ENCODE measurements around the gene MYOG. TPM values are rescaled to one million over a fixed set of nuclear protein-coding genes. Genes with fewer than 3 reads are reported as not detected.

Gene MYOG
- total and polyA plus RNA-seq, 2 donors (not counting 1 experiment from before 2014, with no cell fraction given): not detected

- H3K4me1 ChIP-seq (ENCODE audit: control insufficient read depth in 2 of 2, insufficient read depth in 2 of 2, low read length in 2 of 2): no peaks in the 10 kb centered on the region
- H3K9me3 ChIP-seq (ENCODE audit: control extremely low read depth in 1 of 3, control insufficient read depth in 2 of 3, insufficient read depth in 1 of 3, low read length in 2 of 3): no peaks in the 10 kb centered on the region
- WGBS (ENCODE audit: insufficient coverage): 22% methylated on average over 14 of the region's 20 CpGs
- no peak for TF ChIP-seq CTCF (IDR thresholded peaks at IDR 0.05)
- no peak for TF ChIP-seq EZH2 (IDR thresholded peaks at IDR 0.05; ENCODE audit: borderline replicate concordance, insufficient read depth, low read depth, low read length, poor library complexity, severe bottlenecking)
- no peak overlapping the region for H3K4me3 ChIP-seq (ENCODE audit: control extremely low read depth in 1 of 5, extremely low read depth in 1 of 5, insufficient read depth in 1 of 5, low read depth in 2 of 5, low read length in 4 of 5)
- no peak overlapping the region for H3K27ac ChIP-seq (ENCODE audit: low read length in 2 of 2)
- CTCF ChIA-PET: interaction anchor here (1.0 to 2.3 kb wide), 2 partner anchors 12 to 163 kb away, joined by 3 to 7 read pairs; no protein-coding TSS in a partner anchor
- H3K27me3 ChIP-seq (replicated peaks in 1 of 4; ENCODE audit: control extremely low read depth in 1 of 4, control insufficient read depth in 3 of 4, insufficient read depth in 4 of 4, low read length in 3 of 4): peaks cover 0 to 9% (median 0%) of the 10 kb centered on the region in 4 experiments
- Mint-ChIP-seq H3K27ac (no peak overlapping the region), H3K4me3 (no peak overlapping the region), H3K9me3 (ENCODE audit: insufficient read depth) (no peaks in the 10 kb centered on the region), H3K27me3 (peaks cover 32% of the 10 kb centered on the region), H3K4me1 (no peaks in the 10 kb centered on the region)
- H3K9ac ChIP-seq (ENCODE audit: low read length): no peak overlapping the region
- no peaks in the 10 kb centered on the region for H3K79me2 ChIP-seq (ENCODE audit: control insufficient read depth, insufficient read depth, low read length)
- no peak for DNase-seq
- no peak overlapping the region for H2AFZ ChIP-seq (ENCODE audit: insufficient read depth, low read depth, low read length, poor library complexity, severe bottlenecking)
- H3K36me3 ChIP-seq (replicated peaks in 1 of 2; ENCODE audit: control extremely low read depth in 1 of 2, control insufficient read depth in 1 of 2, extremely low read depth in 1 of 2, insufficient read depth in 2 of 2, low read length in 1 of 2): no peaks in the 10 kb centered on the region
- intact Hi-C loops (cut with micrococcal nuclease): no loop called here
- POLR2A ChIA-PET: no interaction called here
- no peak for ATAC-seq (ENCODE audit: low read depth)
- H4K20me1 ChIP-seq (ENCODE audit: control insufficient read depth, insufficient read depth, low read length, poor library complexity, severe bottlenecking): no peaks in the 10 kb centered on the region
- no peak overlapping the region for H3K4me2 ChIP-seq (replicated peaks; ENCODE audit: low read depth, low read length, poor library complexity, severe bottlenecking)
Observed at GRCh38 chr1:203051841-203052324, 33.9 kb downstream of the MYOG start.

- no peak overlapping the region for H2AFZ ChIP-seq (ENCODE audit: insufficient read depth, low read depth, low read length, poor library complexity, severe bottlenecking)
- Mint-ChIP-seq H3K9me3 (ENCODE audit: insufficient read depth) (no peaks in the 10 kb centered on the region), H3K27me3 (peaks cover 36% of the 10 kb centered on the region), H3K27ac (no peak overlapping the region), H3K4me1 (no peaks in the 10 kb centered on the region), H3K4me3 (no peak overlapping the region)
- H3K4me1 ChIP-seq (ENCODE audit: control insufficient read depth in 2 of 2, insufficient read depth in 2 of 2, low read length in 2 of 2): no peaks in the 10 kb centered on the region
- no CpG with 5 or more reads among the region's 4 CpGs for WGBS (ENCODE audit: insufficient coverage)
- ChIA-PET POLR2A (no interaction called here), CTCF (interaction anchor here (0.7 to 2.3 kb wide), 3 partner anchors 11 to 1307 kb away, joined by 3 to 7 read pairs (median 3); no protein-coding TSS in a partner anchor)
- H3K27me3 ChIP-seq (replicated peaks in 1 of 4; ENCODE audit: control extremely low read depth in 1 of 4, control insufficient read depth in 3 of 4, insufficient read depth in 4 of 4, low read length in 3 of 4): peaks cover 0 to 6% (median 0%) of the 10 kb centered on the region in 4 experiments
- no peaks in the 10 kb centered on the region for H3K36me3 ChIP-seq (replicated peaks in 1 of 2; ENCODE audit: control extremely low read depth in 1 of 2, control insufficient read depth in 1 of 2, extremely low read depth in 1 of 2, insufficient read depth in 2 of 2, low read length in 1 of 2)
- no peak overlapping the region for H3K4me3 ChIP-seq (ENCODE audit: control extremely low read depth in 1 of 5, extremely low read depth in 1 of 5, insufficient read depth in 1 of 5, low read depth in 2 of 5, low read length in 4 of 5)
- intact Hi-C loops (cut with micrococcal nuclease): no loop called here
- no peaks in the 10 kb centered on the region for H4K20me1 ChIP-seq (ENCODE audit: control insufficient read depth, insufficient read depth, low read length, poor library complexity, severe bottlenecking)
- no peaks in the 10 kb centered on the region for H3K79me2 ChIP-seq (ENCODE audit: control insufficient read depth, insufficient read depth, low read length)
- H3K4me2 ChIP-seq (replicated peaks; ENCODE audit: low read depth, low read length, poor library complexity, severe bottlenecking): no peak overlapping the region
- H3K9me3 ChIP-seq (ENCODE audit: control extremely low read depth in 1 of 3, control insufficient read depth in 2 of 3, insufficient read depth in 1 of 3, low read length in 2 of 3): no peaks in the 10 kb centered on the region
- TF ChIP-seq EZH2 (IDR thresholded peaks at IDR 0.05; ENCODE audit: borderline replicate concordance, insufficient read depth, low read depth, low read length, poor library complexity, severe bottlenecking) (no peak), CTCF (IDR thresholded peaks at IDR 0.05) (no peak)
- DNase-seq: no peak
- H3K27ac ChIP-seq (ENCODE audit: low read length in 2 of 2): no peak overlapping the region
- no peak for ATAC-seq (ENCODE audit: low read depth)
- no peak overlapping the region for H3K9ac ChIP-seq (ENCODE audit: low read length)
Observed at GRCh38 chr1:203050826-203051225, 35.0 kb downstream of the MYOG start.
